Stimulated activated CD4-positive, alpha-beta T cell treated with anti-CD3 and anti-CD28 coated beads, Interleukin-15, amount 100 ng/mL, for 24 hours (primary cell): ENCODE results near the gene ATRNL1.
"Not testable (repeated sequence)": the region's sequence is repeated elsewhere in the genome, so short reads cannot be mapped to it uniquely, and the experiment has no call there.

Experiments
- DNase-seq: peaks from one replicate; pipeline ENCODE4 v3.0.0-alpha.2; 2020

ATRNL1 gene

GRCh38 chr10:115772606-115773005 is 679.4 kb downstream of the ATRNL1 start:
- DNase-seq = no peak

DNA sequence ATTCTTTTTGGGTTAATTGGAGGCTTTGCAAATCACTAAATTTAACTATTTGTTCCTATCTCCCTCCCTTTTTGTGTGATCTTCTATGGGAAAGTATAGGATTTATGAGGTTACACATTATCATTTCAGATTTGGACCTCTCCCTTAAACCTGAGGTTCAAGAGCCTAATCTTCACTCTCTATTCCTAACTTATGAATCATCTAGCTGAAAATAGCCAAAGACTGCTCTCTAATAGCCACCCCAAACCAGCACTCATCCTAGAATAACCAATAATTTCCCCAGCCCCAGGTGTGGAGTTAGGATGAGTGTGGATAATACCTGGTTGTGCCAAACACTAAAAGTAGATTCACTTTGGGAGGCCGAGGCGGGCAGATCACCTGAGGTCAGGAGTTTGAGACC is 680.7 kb downstream of the ATRNL1 start:
- DNase-seq = no peak

- DNase-seq = no peak
These were observed 681.6 kb downstream of the ATRNL1 start for GRCh38 chr10:115774721-115775120.

DNA sequence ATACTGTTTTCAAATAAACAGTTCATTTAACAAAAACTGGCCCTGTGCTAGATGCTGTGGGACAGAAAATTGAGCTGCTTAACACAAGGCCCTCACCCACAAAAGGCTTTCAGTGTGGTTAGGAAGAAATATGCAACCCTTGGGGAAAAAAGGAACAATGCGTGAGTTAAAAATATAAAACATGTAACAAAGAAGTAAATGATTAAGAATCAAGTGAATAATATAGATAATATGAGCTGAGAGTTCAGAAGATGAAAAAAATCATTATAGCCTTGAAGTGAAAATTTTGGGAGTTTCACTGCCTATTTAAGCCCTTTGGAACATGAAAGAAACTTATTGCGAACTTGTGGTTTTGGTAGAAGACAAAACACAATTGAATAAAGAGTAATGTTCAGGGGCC is 684.5 kb downstream of the ATRNL1 start:
- no peak for DNase-seq

DNA sequence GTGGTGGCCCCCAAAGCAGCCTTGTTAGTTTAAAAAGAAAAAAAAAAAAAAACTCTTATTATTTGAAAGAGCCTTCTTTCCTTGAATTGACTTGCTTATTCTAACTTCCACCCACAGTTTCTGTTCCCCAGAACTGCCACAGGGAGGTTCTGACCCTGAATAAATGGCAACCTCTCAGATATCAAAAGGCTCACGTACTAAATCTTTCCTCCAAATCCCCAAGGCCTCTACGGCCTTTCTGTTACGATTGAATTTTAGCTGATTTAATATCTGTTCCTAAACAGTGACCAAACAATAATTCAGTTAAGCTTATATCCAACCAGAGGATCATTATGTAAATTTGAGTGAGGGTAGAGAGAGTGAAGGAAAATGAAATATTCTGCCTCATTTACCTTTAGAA is 697.1 kb downstream of the ATRNL1 start:
- no peak for DNase-seq

DNA sequence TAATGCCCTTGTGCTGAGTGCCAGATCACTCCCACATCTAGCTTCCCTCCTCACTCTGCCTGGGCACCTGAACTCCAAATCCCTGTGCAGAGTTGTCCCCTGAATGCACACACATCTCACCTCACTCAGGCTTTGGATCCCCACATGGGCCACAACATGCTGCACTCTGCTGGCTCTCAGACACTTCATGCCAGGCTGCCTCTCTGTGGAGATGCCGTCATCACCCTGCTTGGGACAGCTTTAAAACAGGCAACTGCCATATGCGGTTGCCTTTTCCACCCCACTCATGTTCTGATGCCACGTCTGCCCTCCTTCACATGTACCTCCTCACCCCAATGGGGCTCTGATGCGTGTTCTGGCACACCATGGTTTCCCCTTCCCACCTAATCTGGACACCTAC is 702.8 kb downstream of the ATRNL1 start:
- DNase-seq = no peak

DNA sequence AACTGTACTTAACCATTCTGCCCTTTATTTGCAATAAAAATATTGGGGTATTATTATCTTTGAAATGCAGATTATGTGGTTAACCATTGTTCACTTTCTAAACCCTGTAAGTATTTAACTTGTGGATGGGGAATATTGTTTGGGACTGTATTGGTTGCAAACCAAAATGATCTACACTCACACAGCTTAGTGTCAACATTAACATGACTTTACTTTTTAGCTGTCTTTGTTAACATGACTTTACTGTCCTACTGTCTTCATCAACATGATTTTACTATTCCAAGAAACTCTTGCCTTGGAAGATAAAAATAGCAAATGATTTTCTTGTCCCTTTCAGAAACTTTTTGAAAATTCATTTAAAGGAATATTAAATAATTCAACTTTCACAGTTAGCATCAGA is 708.3 kb downstream of the ATRNL1 start:
- DNase-seq = no peak

- no peak for DNase-seq
These were observed 708.8 kb downstream of the ATRNL1 start for GRCh38 chr10:115801992-115802391.

GRCh38 chr10:115802911-115803310 is 709.7 kb downstream of the ATRNL1 start:
- no peak for DNase-seq

GRCh38 chr10:115814542-115814941 is 721.4 kb downstream of the ATRNL1 start:
- DNase-seq = no peak

- DNase-seq = no peak
These were observed 724.8 kb downstream of the ATRNL1 start for GRCh38 chr10:115818012-115818411.

DNA sequence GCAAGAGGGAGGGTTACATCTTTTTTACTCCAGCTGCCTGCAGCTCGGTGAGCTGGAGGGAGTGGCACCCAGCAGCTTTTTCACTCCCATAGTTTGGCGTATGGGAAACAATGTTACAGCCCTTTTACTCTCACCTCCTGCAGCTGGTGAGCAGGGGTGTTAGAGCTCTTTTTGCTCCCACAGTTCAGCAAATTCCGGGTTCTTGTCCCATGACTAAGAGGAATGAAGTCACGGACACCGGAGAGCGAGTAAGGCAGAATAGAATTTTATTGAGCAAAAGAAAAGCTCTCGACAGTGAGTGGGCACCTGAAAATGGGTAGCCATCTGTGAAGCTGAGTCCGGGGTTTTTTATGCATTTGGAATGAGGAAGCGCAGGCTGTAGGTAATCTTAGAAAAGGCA is 733.2 kb downstream of the ATRNL1 start:
- no peak for DNase-seq

- DNase-seq = no peak
These were observed 734.3 kb downstream of the ATRNL1 start for GRCh38 chr10:115827231-115828009.

DNA sequence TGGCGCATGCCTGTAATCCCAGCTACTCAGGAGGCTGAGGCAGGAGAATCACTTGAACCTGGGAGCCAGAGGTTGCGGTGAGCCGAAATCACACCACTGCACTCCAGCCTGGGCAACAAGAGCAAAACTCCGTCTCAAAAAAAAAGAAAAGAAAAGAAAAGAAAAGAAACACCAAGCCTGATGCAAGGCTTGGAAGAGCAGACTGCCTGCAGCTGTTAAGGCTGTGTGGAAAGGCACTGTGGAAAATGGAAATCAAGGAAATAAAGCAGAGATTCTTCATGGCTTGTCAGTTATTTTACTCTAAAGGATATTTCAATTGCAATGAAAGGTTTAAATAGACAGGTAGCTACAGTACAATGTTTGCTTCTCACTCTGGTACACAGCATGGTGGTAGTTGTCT is 735.0 kb downstream of the ATRNL1 start:
- not testable (repeated sequence) for DNase-seq

DNA sequence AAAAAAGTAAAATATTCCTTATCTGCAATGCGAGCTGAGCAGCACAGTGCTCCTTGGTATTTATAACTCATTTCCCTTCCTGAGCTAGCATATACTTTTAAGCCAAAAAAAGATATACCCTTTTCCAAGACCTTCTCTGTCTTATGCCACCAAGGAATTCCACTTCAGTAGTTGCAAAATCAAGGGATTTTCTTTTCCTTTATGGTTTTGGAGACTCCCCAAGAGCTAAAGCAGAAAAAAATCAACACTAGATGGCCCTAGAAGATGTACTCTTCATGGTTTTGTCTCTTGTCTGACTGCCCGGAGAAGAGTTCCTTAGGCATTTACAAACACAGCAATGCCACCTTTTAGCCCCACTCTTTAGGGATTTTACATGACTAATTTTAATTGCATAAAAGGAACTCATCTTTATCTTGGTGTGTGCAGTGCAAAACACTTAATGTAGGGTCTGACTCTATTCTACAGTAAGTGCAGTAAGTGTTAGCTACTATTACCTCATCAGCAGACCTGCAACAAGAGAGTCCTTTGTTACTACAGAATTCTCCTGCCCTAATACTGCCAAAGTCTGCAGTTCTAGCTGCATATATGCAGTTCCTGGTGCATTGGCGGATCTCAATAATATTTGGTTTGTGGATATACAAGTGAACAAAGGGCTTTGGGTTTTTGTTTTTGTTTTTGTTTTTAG is 736.5 kb downstream of the ATRNL1 start:
- no peak for DNase-seq

DNA sequence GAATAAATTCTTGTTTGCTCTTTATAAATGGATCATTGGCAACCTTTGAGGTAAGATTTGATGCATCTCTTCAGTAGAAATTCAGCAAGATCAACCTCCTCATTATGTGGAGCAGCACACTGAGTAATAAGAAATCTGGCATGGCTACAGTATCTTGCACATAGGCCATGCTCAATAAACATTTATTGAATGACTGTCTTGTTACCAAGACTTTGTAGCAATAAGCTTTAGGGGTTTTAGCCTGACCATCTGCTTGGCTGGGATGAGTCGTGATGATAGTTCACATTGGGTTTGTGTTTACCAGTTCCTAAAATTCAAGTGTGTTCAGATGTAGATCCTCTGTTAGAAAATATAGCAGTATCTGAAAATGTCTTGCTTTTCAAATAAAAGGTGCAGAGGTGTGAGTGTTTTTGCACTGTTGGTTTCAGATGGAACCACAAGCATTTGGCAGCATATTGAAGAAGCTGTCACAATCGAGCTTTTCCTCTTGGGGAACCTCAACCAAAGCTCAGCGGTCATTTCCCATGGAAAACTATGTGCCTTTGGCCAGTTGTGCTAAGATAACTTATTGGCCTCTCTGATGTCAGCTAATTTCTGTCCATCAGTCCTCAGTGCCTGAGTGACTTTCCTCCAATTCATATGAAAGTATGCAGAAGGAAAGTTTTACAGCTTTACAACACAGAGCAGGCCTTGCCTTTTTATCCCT is 737.3 kb downstream of the ATRNL1 start:
- DNase-seq = no peak

GRCh38 chr10:115831016-115831415 is 737.9 kb downstream of the ATRNL1 start:
- no peak for DNase-seq

DNA sequence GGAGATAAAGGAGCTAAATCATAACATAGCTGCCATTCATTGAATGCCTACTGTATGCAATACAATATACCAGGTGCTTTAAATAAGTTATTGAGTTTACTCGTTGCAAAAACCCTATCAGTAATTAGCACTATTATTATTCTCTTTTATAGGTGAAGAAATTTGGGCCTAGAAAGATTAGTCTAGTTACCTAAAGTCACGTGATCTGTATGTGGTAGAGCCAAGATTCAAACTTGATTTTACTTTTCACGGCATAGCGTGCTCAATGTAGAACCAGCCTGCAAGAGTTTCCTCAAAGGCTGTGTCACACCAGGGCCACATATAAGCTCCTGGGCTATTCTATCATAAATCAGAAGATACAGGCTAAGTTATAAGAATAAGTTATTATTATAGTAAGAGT is 740.0 kb downstream of the ATRNL1 start:
- DNase-seq = no peak

DNA sequence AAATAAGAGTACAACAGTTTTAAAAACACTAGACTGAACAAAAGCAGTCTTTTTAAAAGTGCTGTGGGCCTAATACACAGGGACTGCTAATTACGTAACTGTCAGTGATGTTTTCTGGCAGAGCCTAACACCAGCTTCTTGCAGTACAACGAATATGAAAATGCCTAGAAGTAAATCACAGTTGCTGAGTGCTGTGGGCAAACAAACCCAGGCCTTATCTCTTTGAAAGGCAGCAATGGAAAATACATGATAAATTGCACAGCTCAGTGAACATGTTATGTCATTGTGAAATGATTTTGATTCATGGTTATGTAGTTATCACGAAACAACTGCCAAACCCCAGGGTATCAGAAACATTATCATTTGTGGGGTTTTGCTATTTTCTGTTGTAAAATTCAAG is 751.4 kb downstream of the ATRNL1 start:
- no peak for DNase-seq

DNA sequence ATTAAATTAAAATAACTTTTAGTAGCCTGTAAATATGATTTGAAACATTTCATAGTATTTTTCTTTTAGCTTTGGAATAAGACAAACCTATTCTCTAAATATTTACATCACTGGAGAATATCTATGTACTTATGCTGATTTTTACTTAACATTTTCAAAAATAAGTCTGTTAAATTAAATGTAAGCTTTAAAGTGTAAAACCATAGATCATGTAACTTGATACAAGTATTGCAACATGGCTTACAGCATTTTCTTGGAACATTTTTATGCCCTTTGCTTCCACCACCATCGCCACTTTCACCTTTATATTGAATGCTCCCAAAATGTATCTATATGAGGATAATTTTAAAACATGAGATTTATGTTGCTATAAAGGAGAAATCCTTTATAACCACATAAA is 752.8 kb downstream of the ATRNL1 start:
- no peak for DNase-seq

- DNase-seq = no peak
These were observed 753.4 kb downstream of the ATRNL1 start for GRCh38 chr10:115846528-115846927.

GRCh38 chr10:115849197-115849596 is 756.0 kb downstream of the ATRNL1 start:
- DNase-seq = no peak

DNA sequence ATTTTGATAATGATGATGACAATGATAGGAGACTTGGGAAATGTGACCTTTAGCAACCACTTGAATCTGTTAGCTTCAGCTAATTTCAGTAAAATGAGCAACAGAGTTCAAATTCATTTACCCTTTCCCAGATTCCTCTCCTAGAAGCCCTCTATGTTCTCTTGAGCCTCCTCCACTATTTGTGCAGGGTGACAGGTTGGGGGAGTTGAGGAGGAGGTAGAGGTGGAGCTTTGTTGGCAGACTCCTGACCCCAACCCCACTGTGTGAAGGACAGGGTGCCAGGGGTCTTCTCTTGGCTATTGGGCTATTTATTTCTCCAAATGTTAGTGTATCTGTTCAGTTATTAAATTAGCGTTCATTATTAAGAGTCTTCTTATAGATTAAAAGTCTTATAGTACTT is 757.5 kb downstream of the ATRNL1 start:
- DNase-seq = no peak

GRCh38 chr10:115851695-115852094 is 758.5 kb downstream of the ATRNL1 start:
- no peak for DNase-seq
